T-helper 9 cell (primary cell): Measurements from ENCODE around the gene RBM20.
"Not testable (repeated sequence)": the region's sequence is repeated elsewhere in the genome, so short reads cannot be mapped to it uniquely, and the experiment has no call there.

ENCODE experiments used
- DNase-seq: peaks from one replicate; pipeline ENCODE4 v3.0.0-alpha.2; 2020

Gene RBM20

GRCh38 chr10:110649347-110650264 lies 5.5 kb downstream of the RBM20 start:
- no peak for DNase-seq

GRCh38 chr10:110650265-110650668 lies 6.1 kb downstream of the RBM20 start:
- no peak for DNase-seq

GRCh38 chr10:110651044-110651958 lies 7.2 kb downstream of the RBM20 start:
- DNase-seq: no peak

GRCh38 chr10:110652475-110653118 lies 8.5 kb downstream of the RBM20 start:
- no peak for DNase-seq

- no peak for DNase-seq
Observed at GRCh38 chr10:110655320-110655719, 11.2 kb downstream of the RBM20 start.

GRCh38 chr10:110656612-110657011 lies 12.5 kb downstream of the RBM20 start:
- DNase-seq: no peak

- DNase-seq: no peak
Observed at GRCh38 chr10:110657973-110658691, 14.0 kb downstream of the RBM20 start.

GRCh38 chr10:110659558-110659957 lies 15.4 kb downstream of the RBM20 start:
- DNase-seq: no peak

- not testable (repeated sequence) for DNase-seq
Observed at GRCh38 chr10:110660289-110660688, 16.2 kb downstream of the RBM20 start.

GRCh38 chr10:110661292-110661691 lies 17.2 kb downstream of the RBM20 start:
- DNase-seq: no peak

GRCh38 chr10:110664483-110665420 lies 20.6 kb downstream of the RBM20 start:
- no peak for DNase-seq

GRCh38 chr10:110666259-110666658 lies 22.1 kb downstream of the RBM20 start:
- not testable (repeated sequence) for DNase-seq

- DNase-seq: no peak
Observed at GRCh38 chr10:110666673-110667072, 22.5 kb downstream of the RBM20 start.

GRCh38 chr10:110667620-110668343 lies 23.6 kb downstream of the RBM20 start:
- no peak for DNase-seq

- no peak for DNase-seq
Observed at GRCh38 chr10:110668443-110668842, 24.3 kb downstream of the RBM20 start.

GRCh38 chr10:110670335-110670734 lies 26.2 kb downstream of the RBM20 start:
- DNase-seq: no peak

GRCh38 chr10:110671788-110672579 lies 27.8 kb downstream of the RBM20 start:
- peak; percentile 31 for DNase-seq

GRCh38 chr10:110672580-110672919 lies 28.4 kb downstream of the RBM20 start:
- no peak for DNase-seq

- DNase-seq: no peak
Observed at GRCh38 chr10:110676016-110676415, 31.9 kb downstream of the RBM20 start.
